Large intestine (tissue), 3 donors: ENCODE results near the gene SNX24. TPM values are rescaled to one million over a fixed set of nuclear protein-coding genes. Genes with fewer than 3 reads are reported as not detected.
A peak's percentile ranks its signal among the peaks of the same experiment; 100 is the strongest.
"Not testable (repeated sequence)": the region's sequence is repeated elsewhere in the genome, so short reads cannot be mapped to it uniquely, and the experiment has no call there.

Experiments
- DNase-seq, 2 donors: peaks; one replicate each; pipeline versions ENCODE4 v3.0.0 to v3.0.0-alpha.2; 2013
- H3K27ac ChIP-seq: one replicate; pipeline ENCODE4 v1.5.1; 2013; ENCODE audit warnings: low read length
- H3K27me3 ChIP-seq: 2 replicates; pipeline ENCODE4 v1.6.1; 2013; ENCODE audit warnings: low read length; ENCODE audit not compliant: control insufficient read depth, insufficient read depth
- H3K36me3 ChIP-seq: 2 replicates; pipeline ENCODE4 v1.6.1; 2013; ENCODE audit warnings: low read length; ENCODE audit not compliant: control insufficient read depth, insufficient read depth
- H3K4me1 ChIP-seq: one replicate; pipeline ENCODE4 v1.6.1; 2013; ENCODE audit warnings: low read length; ENCODE audit not compliant: control insufficient read depth, insufficient read depth
- H3K4me3 ChIP-seq: one replicate; pipeline ENCODE4 v1.5.1; 2013; ENCODE audit warnings: low read length
- H3K9me3 ChIP-seq: one replicate; pipeline ENCODE4 v1.6.1; 2013; ENCODE audit warnings: mild to moderate bottlenecking, low read depth, low read length, moderate library complexity; ENCODE audit not compliant: control insufficient read depth
- WGBS: methylation state at CpG from one replicate; pipeline ENCODE4 v1.1.5; 2013; ENCODE audit warnings: low lambda C conversion rate; ENCODE audit not compliant: insufficient coverage; 5-methylcytosine and 5-hydroxymethylcytosine counted together
- polyA plus RNA-seq: library from polyadenylated mRNA; unstranded; fragments of 120-200 nt; gene quantifications from one replicate; pipeline ENCODE4 v1.2.1, GENCODE V29; 2013

The SNX24 gene
- polyA plus RNA-seq, 1 donor: 28.4 TPM

DNA sequence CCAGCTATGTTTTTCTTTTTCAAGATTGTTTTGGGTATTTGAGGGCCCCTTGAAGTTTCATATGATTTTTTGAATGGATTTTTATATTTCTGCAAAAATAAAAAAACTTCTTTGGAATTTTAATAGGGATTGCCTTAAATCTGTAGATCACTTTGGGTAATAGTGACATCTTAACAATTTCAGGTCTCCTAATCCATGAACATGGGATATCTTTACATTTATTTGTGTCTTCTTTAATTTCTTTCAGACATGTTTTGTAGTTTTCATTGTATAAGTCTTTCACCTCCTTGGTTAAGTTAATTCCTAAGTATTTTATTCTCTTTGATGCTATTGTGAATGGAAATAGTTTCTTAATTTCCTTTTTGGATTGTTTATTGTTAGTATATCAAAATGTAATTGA, 112.0 kb downstream of the SNX24 start:
- no peak overlapping the region for H3K27ac ChIP-seq
- no peak overlapping the region for H3K4me3 ChIP-seq
- H3K4me1 ChIP-seq: peaks cover 2% of the 10 kb centered on the region
- H3K27me3 ChIP-seq: no peaks in the 10 kb centered on the region
- no peak for DNase-seq
- H3K9me3 ChIP-seq: no peaks in the 10 kb centered on the region
- H3K36me3 ChIP-seq: no peaks in the 10 kb centered on the region

DNA sequence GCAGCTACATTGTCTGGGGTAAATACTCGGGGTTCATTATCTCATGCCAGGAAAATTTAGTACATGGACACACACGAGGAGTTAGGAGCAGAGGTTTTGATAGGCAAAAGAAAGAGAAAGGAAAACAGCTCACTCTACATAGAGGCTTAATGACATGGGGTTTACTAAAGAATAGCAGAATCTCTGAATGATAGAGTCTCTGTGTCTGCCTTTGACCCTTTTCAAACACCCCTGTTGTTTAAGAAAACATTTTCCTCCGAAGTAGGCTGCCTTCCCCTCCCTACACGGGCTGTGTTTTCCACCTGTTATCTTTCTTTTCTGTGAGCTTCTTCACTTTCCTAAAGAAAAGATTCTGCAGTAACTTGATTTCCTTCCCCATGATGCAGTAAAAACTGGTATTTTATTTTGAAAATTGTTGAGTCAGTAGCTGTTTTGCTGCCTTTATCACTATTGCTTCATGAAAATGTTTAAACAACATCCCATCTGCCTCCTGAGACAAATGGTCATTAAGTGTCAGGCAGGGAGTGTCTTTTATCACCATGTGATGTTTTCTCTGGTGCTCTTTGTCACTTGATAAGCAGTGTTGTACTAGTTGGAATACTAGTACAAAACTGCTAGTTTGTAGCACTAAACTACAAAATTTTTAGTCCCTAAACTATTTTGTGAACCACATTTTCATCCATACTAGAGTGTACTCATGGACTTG, 114.5 kb downstream of the SNX24 start:
- Histone ChIP-seq H3K9me3 (no peaks in the 10 kb centered on the region), H3K4me3 (no peak overlapping the region), H3K27me3 (no peaks in the 10 kb centered on the region), H3K27ac (no peak overlapping the region), H3K4me1 (peaks cover 2% of the 10 kb centered on the region), H3K36me3 (no peaks in the 10 kb centered on the region)
- DNase-seq: peak in 1 of 2 donors; percentile 55
- WGBS: no CpG with 5 or more reads among the region's 4 CpGs

DNA sequence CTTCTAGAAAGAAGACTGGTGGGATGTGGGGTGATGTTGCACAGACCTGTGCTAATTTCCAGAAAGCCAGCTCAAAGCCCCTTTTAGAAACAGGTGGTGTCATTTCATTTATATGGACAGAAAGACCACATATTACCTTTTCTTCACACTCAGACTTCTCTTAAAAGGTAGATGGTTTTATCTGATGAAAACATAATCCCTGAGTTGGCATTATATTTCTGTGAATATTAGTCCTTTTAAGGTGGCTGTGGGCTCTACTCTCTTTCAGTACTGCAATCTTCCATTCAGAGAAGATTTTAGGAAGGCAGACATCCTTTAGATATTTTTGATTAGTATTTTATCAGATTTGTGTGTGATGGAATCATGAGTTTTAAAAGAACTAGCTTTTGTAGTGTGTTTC, 117.9 kb downstream of the SNX24 start:
- Histone ChIP-seq H3K4me3 (no peak overlapping the region), H3K4me1 (peaks cover 2% of the 10 kb centered on the region), H3K27me3 (no peaks in the 10 kb centered on the region), H3K9me3 (no peaks in the 10 kb centered on the region), H3K36me3 (no peaks in the 10 kb centered on the region), H3K27ac (no peak overlapping the region)
- no peak for DNase-seq

DNA sequence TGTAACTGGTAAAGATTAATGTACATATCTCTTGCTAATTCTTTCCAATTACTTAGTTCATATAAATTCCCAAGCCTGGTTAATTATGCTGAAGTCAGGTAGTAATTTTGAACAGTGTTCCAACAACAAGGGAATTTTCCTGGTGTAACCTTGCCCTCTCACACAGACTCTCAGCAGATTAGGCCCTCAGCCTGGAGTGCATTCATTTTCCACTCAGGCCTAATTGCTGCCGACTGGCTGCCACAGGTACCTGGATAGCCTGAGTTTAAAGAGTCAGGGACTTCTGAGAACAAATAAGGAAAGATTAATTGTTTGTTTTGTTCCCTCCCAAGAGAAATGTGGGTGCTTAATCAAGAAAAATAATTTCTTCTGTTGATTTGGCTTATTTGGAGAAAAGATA, 119.7 kb downstream of the SNX24 start:
- WGBS: no CpG with 5 or more reads among the region's 1 CpG
- H3K4me3 ChIP-seq: no peak overlapping the region
- DNase-seq: no peak
- H3K27me3 ChIP-seq: no peaks in the 10 kb centered on the region
- H3K4me1 ChIP-seq: no peaks in the 10 kb centered on the region
- no peaks in the 10 kb centered on the region for H3K9me3 ChIP-seq
- no peak overlapping the region for H3K27ac ChIP-seq
- H3K36me3 ChIP-seq: no peaks in the 10 kb centered on the region

DNA sequence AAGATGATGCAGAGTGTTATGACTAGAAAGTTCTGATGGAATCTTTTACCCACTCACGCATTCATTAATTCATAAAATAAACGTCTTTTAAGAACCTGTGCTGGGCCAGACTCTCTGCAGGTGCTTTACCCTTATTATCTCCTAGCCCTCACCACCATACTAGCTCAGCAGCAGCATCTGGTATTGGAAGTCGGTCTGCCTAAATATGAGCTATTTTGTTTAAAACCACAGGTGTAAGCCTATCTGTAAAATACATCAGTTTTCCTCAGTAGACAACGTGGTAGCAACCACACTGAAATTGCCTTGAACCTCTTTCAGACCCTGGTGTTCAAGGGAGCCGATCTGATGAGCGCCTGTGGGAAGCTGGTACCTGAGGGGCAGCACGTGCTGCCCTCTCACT, 121.7 kb downstream of the SNX24 start:
- H3K9me3 ChIP-seq: no peaks in the 10 kb centered on the region
- no peaks in the 10 kb centered on the region for H3K4me1 ChIP-seq
- no peaks in the 10 kb centered on the region for H3K27me3 ChIP-seq
- no peak for DNase-seq
- no peak overlapping the region for H3K4me3 ChIP-seq
- H3K27ac ChIP-seq: no peak overlapping the region
- WGBS: 100% methylated on average over 1 of the region's 7 CpGs
- no peaks in the 10 kb centered on the region for H3K36me3 ChIP-seq

DNA sequence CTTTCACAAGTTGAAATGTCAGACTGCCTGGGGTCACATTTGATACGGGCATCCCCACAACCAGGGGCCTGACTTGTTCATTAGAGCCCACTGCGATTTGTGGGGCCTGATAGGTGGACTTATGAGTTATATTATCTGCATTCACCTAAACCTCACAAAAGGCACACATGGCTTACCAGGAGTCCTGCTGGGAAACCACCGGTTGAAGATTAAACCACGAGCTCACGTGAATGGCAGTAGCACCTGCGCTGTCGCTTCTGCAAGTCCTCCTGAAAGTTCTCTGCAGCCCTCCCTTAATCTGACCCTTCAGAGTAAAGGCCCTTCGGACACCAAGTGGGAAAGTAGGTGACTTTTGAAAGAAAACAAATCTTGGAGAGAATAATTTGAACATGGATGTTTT, 122.2 kb downstream of the SNX24 start:
- no peaks in the 10 kb centered on the region for H3K9me3 ChIP-seq
- H3K27ac ChIP-seq: no peak overlapping the region
- no peak overlapping the region for H3K4me3 ChIP-seq
- no peaks in the 10 kb centered on the region for H3K27me3 ChIP-seq
- no peaks in the 10 kb centered on the region for H3K4me1 ChIP-seq
- H3K36me3 ChIP-seq: no peaks in the 10 kb centered on the region
- WGBS: no CpG with 5 or more reads among the region's 8 CpGs
- DNase-seq: no peak

DNA sequence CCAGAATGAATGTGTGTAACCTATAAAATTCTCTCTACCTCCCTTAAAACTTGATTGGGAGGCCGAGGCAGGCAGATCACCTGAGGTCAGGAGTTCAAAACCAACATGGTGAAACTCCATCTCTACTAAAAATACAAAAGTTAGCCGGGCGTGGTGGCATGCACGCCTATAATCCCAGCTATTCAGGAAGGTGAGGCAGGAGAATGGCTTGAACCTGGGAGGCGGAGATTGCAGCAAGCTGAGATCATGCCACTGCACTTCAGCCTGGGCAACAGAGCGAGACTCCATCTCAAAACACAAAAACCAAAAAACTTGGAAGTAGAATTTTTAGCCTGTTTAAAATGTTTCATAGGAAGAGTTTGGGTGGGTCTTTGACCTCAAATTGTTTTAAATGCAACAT, 122.6 kb downstream of the SNX24 start:
- H3K27me3 ChIP-seq, H3K27ac ChIP-seq, DNase-seq, H3K4me3 ChIP-seq, H3K9me3 ChIP-seq, H3K4me1 ChIP-seq, H3K36me3 ChIP-seq: not testable (repeated sequence)
- WGBS: no CpG with 5 or more reads among the region's 6 CpGs

DNA sequence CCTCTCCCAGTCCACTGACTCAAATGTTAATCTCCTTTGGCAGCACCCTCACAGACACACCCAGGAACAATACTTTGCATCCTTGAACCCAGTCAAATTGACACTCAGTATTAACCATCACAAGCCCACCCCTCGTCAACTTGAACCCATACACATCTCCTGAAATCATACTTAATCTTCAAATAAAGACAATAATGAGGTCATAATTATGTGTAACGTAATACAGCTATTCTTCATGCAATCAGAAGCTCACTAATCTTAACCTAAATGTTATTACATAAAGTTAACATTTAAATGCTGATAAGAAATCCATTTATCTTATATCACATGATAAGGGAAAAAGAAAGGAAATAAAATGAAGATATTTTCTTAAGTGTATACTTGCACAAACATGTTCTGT, 125.9 kb downstream of the SNX24 start:
- H3K9me3 ChIP-seq: no peaks in the 10 kb centered on the region
- no peak overlapping the region for H3K4me3 ChIP-seq
- H3K36me3 ChIP-seq: no peaks in the 10 kb centered on the region
- H3K27me3 ChIP-seq: no peaks in the 10 kb centered on the region
- DNase-seq: no peak
- WGBS: 69% methylated on average over 2 of the region's 2 CpGs
- H3K27ac ChIP-seq: no peak overlapping the region
- no peaks in the 10 kb centered on the region for H3K4me1 ChIP-seq

DNA sequence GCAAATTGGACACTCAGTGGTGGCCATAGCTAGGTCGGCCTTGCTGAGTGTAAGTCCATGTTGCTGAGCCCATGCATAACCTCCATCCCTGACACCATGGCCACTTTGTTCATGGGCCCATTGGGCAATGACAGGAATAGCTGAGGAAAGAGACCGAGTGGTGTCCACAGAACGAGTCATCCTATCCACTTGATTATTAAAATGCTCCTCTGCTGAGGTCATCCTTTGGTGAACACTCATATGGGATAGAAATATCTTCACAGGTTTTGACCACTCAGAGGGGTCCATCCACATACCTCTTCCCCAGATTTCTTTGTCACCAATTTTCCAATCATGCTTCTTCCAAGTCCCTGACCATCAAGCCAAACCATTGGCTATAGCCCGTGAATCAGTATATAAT, 127.5 kb downstream of the SNX24 start:
- Histone ChIP-seq H3K36me3 (no peaks in the 10 kb centered on the region), H3K9me3 (no peaks in the 10 kb centered on the region), H3K27me3 (no peaks in the 10 kb centered on the region), H3K27ac (no peak overlapping the region), H3K4me3 (no peak overlapping the region), H3K4me1 (no peaks in the 10 kb centered on the region)
- no peak for DNase-seq
- WGBS: no CpG with 5 or more reads among the region's 4 CpGs

DNA sequence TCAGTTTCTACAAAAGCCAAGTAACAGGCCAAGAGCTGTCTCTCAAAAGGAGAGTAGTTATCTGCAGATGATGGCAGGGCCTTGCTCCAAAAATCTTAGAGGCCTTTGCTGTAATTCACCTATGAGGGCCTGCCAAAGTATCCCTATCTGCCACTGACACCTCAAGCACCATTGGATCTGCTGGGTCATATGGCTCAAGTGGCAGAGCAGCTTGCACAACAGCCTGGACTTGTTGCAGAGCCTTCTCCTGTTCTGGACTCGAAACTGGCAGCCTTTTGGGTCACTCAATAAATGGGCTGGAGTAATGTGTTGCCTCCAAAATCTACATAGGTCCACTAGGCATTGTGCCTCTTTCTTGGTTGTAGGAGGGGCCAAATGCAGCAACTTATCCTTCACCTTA, 128.3 kb downstream of the SNX24 start:
- not testable (repeated sequence) for H3K36me3 ChIP-seq, H3K27ac ChIP-seq, H3K4me3 ChIP-seq, H3K9me3 ChIP-seq, DNase-seq, H3K27me3 ChIP-seq, H3K4me1 ChIP-seq
- WGBS: no CpG with 5 or more reads among the region's 1 CpG

DNA sequence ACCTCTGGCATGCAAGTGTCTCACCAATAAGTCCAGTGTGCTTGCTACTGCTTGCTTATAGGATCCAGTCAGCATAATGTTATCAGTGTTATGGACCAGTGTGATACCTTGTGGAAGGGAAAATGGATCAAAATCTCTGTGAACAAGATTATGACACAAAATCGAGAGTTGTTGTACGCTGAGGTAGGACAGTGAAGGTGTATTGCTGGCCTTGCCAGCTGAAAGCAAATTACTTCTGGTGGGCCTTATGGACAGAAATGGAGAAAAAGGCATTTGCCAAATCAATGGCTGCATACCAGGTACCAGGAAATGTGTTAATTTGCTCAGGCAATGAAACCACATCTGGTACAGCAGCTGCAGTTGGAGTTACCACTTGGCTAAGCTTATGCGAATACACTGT, 128.8 kb downstream of the SNX24 start:
- not testable (repeated sequence) for H3K36me3 ChIP-seq, H3K27ac ChIP-seq, H3K4me1 ChIP-seq, DNase-seq, H3K9me3 ChIP-seq, H3K4me3 ChIP-seq, H3K27me3 ChIP-seq
- no CpG with 5 or more reads among the region's 3 CpGs for WGBS
